Adrenal gland (tissue), 5 donors: ENCODE data around the gene FHAD1.

ENCODE experiments used
- POLR2A ChIP-seq, 2 donors: fragments of 450-650 bp; IDR thresholded peaks; one replicate each; pipeline ENCODE4 v1.6.1; 2017; ENCODE audit warnings: antibody characterized with exemption in 2 of 2, mild to moderate bottlenecking in 2 of 2, moderate library complexity in 1 of 2
- TF ChIP-seq, protein P1 (sequence below), 6 experiments: fragments of 450-650 bp in 4 of 6; fragments of 200-600 bp in 2 of 6; sonication (generic) in 1 of 6; IDR thresholded peaks; 1 replicate in 5 of 6; 2 replicates in 1 of 6; pipeline versions ENCODE4 v1.5.1 to v1.8.0; 2016 to 2021; ENCODE audit warnings: antibody characterized with exemption in 6 of 6, mild to moderate bottlenecking in 2 of 6, moderate library complexity in 1 of 6
- donor health status: DM: no; HTN: no; CAD: no.

DNA sequence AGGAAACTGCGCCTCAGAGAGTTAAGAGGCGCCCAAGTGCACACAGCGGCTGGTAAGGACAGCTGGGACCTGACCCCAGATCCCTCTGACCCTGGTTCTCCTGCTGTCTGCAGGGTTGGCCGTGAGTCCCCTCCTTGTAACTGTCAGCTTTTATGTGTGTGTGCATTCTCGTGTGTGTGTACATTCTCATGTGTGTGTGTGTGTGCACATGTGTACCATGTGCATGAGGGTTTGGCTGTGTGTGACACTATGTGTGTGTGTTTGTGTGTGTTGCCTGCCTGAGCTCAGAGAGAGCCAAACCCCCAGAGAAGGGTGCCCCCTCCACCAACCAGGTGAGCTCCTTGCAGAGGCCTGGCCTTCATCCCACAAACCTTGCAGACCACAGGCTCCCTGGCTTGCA, 136.8 kb downstream of the FHAD1 start:
- TF ChIP-seq, protein P1, sequence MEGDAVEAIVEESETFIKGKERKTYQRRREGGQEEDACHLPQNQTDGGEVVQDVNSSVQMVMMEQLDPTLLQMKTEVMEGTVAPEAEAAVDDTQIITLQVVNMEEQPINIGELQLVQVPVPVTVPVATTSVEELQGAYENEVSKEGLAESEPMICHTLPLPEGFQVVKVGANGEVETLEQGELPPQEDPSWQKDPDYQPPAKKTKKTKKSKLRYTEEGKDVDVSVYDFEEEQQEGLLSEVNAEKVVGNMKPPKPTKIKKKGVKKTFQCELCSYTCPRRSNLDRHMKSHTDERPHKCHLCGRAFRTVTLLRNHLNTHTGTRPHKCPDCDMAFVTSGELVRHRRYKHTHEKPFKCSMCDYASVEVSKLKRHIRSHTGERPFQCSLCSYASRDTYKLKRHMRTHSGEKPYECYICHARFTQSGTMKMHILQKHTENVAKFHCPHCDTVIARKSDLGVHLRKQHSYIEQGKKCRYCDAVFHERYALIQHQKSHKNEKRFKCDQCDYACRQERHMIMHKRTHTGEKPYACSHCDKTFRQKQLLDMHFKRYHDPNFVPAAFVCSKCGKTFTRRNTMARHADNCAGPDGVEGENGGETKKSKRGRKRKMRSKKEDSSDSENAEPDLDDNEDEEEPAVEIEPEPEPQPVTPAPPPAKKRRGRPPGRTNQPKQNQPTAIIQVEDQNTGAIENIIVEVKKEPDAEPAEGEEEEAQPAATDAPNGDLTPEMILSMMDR (IDR thresholded peaks at IDR 0.05): no peak
- TF ChIP-seq POLR2A (IDR thresholded peaks at IDR 0.05): no peak
